Liver (tissue), 3 donors: ENCODE results near the gene IFT25.

Experiments used
- CTCF ChIP-seq: fragments of 150-350 bp; IDR thresholded peaks from 2 replicates; pipeline ENCODE4 v1.5.1; 2017; ENCODE audit warnings: improper control_type of control experiment, low read depth, low read length; ENCODE audit not compliant: missing input control
- EGR1 ChIP-seq, 2 donors: IDR thresholded peaks; 2 replicates each; pipeline ENCODE4 v1.6.1; 2016 to 2018; ENCODE audit warnings: antibody characterized with exemption in 2 of 2, low read depth in 2 of 2
- GABPA ChIP-seq, 2 donors: IDR thresholded peaks in 1 of 2; conservative IDR thresholded peaks in 1 of 2; 2 replicates each; pipeline ENCODE4 v1.6.1; 2016; ENCODE audit warnings: antibody characterized with exemption in 2 of 2, mild to moderate bottlenecking in 1 of 2, moderate library complexity in 1 of 2
- JUND ChIP-seq, 2 donors: IDR thresholded peaks; 2 replicates each; pipeline ENCODE4 v1.6.1; 2016; ENCODE audit warnings: antibody characterized with exemption in 2 of 2
- RAD21 ChIP-seq, 2 donors: IDR thresholded peaks; 2 replicates each; pipeline ENCODE4 v1.6.1; 2016; ENCODE audit warnings: antibody characterized with exemption in 2 of 2, mild to moderate bottlenecking in 2 of 2
- SP1 ChIP-seq: IDR thresholded peaks from 2 replicates; pipeline ENCODE4 v1.6.1; 2018; ENCODE audit warnings: antibody characterized with exemption, mild to moderate bottlenecking
- TAF1 ChIP-seq: conservative IDR thresholded peaks from 2 replicates; pipeline ENCODE4 v1.6.1; 2016; ENCODE audit warnings: antibody characterized with exemption, mild to moderate bottlenecking
- YY1 ChIP-seq: IDR thresholded peaks from 2 replicates; pipeline ENCODE4 v1.6.1; 2016; ENCODE audit warnings: antibody characterized with exemption, mild to moderate bottlenecking
- ZBTB33 ChIP-seq: IDR thresholded peaks from 2 replicates; pipeline ENCODE4 v1.6.1; 2016; ENCODE audit warnings: antibody characterized with exemption
- TF ChIP-seq, protein P1 (sequence below): IDR thresholded peaks from 2 replicates; pipeline ENCODE4 v1.6.1; 2016; ENCODE audit warnings: antibody characterized with exemption, mild to moderate bottlenecking
- TF ChIP-seq, protein P2 (sequence below): IDR thresholded peaks from 2 replicates; pipeline ENCODE4 v1.6.1; 2016; ENCODE audit warnings: antibody characterized with exemption
- TF ChIP-seq, protein P3 (sequence below): IDR thresholded peaks from 2 replicates; pipeline ENCODE4 v1.6.1; 2016; ENCODE audit warnings: antibody characterized with exemption
- donor health status: healthy.
- donor health status: healthy.

- no peak for TF ChIP-seq EGR1 (IDR thresholded peaks at IDR 0.05; ENCODE audit: low read depth in 2 of 2)
- TF ChIP-seq CTCF: no peak
- TF ChIP-seq, protein P1, sequence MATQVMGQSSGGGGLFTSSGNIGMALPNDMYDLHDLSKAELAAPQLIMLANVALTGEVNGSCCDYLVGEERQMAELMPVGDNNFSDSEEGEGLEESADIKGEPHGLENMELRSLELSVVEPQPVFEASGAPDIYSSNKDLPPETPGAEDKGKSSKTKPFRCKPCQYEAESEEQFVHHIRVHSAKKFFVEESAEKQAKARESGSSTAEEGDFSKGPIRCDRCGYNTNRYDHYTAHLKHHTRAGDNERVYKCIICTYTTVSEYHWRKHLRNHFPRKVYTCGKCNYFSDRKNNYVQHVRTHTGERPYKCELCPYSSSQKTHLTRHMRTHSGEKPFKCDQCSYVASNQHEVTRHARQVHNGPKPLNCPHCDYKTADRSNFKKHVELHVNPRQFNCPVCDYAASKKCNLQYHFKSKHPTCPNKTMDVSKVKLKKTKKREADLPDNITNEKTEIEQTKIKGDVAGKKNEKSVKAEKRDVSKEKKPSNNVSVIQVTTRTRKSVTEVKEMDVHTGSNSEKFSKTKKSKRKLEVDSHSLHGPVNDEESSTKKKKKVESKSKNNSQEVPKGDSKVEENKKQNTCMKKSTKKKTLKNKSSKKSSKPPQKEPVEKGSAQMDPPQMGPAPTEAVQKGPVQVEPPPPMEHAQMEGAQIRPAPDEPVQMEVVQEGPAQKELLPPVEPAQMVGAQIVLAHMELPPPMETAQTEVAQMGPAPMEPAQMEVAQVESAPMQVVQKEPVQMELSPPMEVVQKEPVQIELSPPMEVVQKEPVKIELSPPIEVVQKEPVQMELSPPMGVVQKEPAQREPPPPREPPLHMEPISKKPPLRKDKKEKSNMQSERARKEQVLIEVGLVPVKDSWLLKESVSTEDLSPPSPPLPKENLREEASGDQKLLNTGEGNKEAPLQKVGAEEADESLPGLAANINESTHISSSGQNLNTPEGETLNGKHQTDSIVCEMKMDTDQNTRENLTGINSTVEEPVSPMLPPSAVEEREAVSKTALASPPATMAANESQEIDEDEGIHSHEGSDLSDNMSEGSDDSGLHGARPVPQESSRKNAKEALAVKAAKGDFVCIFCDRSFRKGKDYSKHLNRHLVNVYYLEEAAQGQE: no peak
- no peak for TF ChIP-seq TAF1
- TF ChIP-seq ZBTB33: no peak
- TF ChIP-seq GABPA (IDR thresholded peaks at IDR 0.05 in 1 of 2, conservative IDR thresholded peaks at IDR 0.05 in 1 of 2): no peak
- TF ChIP-seq, protein P2, sequence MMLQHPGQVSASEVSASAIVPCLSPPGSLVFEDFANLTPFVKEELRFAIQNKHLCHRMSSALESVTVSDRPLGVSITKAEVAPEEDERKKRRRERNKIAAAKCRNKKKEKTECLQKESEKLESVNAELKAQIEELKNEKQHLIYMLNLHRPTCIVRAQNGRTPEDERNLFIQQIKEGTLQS: no peak
- no peak for TF ChIP-seq YY1
- TF ChIP-seq, protein P3, sequence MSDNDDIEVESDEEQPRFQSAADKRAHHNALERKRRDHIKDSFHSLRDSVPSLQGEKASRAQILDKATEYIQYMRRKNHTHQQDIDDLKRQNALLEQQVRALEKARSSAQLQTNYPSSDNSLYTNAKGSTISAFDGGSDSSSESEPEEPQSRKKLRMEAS: no peak
- TF ChIP-seq JUND (IDR thresholded peaks at IDR 0.05): no peak
- TF ChIP-seq RAD21 (IDR thresholded peaks at IDR 0.05): no peak
- no peak for TF ChIP-seq SP1
These were observed 56.8 kb downstream of the IFT25 start for GRCh38 chr1:53888681-53889080.
